Vagina (tissue), 2 donors: ENCODE results near the gene EXOC6B. TPM values are rescaled to one million over a fixed set of nuclear protein-coding genes. Genes with fewer than 3 reads are reported as not detected.

Source experiments
- DNase-seq, 2 donors: peaks; one replicate each; pipeline ENCODE4 v3.0.0-alpha.2; 2017; ENCODE audit errors: extremely low spot score in 2 of 2
- H3K27ac ChIP-seq: fragments of 200-600 bp; sonication (generic); one replicate; pipeline ENCODE4 v1.5.1; 2019
- H3K27me3 ChIP-seq: fragments of 200-600 bp; sonication (generic); one replicate; pipeline ENCODE4 v1.5.1; 2019
- H3K36me3 ChIP-seq, 2 donors: fragments of 200-600 bp; sonication (generic); one replicate each; pipeline ENCODE4 v1.5.1; 2017 to 2019
- H3K4me1 ChIP-seq: fragments of 200-600 bp; sonication (generic); one replicate; pipeline ENCODE4 v1.5.1; 2019
- H3K4me3 ChIP-seq, 2 donors: fragments of 200-600 bp; sonication (generic); 1 replicate in 1 of 2; 2 replicates in 1 of 2; pipeline ENCODE4 v1.5.1; 2016 to 2019
- H3K9me3 ChIP-seq: fragments of 200-600 bp; sonication (generic); one replicate; pipeline ENCODE4 v1.5.1; 2019
- CTCF ChIP-seq, 3 experiments: fragments of 450-650 bp in 2 of 3; fragments of 200-600 bp in 1 of 3; sonication (generic) in 1 of 3; IDR thresholded peaks; one replicate each; pipeline ENCODE4 v1.5.1; 2017 to 2019; ENCODE audit warnings: antibody characterized with exemption in 3 of 3, mild to moderate bottlenecking in 2 of 3, moderate library complexity in 2 of 3
- POLR2A ChIP-seq, 2 donors: fragments of 450-650 bp; IDR thresholded peaks; one replicate each; pipeline ENCODE4 v1.6.1; 2017; ENCODE audit warnings: antibody characterized with exemption in 2 of 2, mild to moderate bottlenecking in 2 of 2, moderate library complexity in 2 of 2
- POLR2AphosphoS5 ChIP-seq, 2 donors: sonication (generic); formaldehyde crosslinking; IDR thresholded peaks; one replicate each; pipeline ENCODE4 v1.9.0; 2017; ENCODE audit warnings: antibody characterized with exemption in 2 of 2, mild to moderate bottlenecking in 2 of 2, low read depth in 1 of 2; ENCODE audit not compliant: insufficient read depth in 1 of 2
- intact Hi-C: fragments of 100-400 bp; cut with DNase I; formaldehyde crosslinking; loops from one replicate; pipeline ENCODE4 v1.15.1; 2023
- total RNA-seq: library from RNA; depleted of rRNA; stranded (reverse); fragments of >200 nt; gene quantifications from one replicate; pipeline ENCODE4 v1.2.3, GENCODE V29; 2016

EXOC6B gene
- total RNA-seq, 1 donor from 2014 or later: 41.5 TPM

DNA sequence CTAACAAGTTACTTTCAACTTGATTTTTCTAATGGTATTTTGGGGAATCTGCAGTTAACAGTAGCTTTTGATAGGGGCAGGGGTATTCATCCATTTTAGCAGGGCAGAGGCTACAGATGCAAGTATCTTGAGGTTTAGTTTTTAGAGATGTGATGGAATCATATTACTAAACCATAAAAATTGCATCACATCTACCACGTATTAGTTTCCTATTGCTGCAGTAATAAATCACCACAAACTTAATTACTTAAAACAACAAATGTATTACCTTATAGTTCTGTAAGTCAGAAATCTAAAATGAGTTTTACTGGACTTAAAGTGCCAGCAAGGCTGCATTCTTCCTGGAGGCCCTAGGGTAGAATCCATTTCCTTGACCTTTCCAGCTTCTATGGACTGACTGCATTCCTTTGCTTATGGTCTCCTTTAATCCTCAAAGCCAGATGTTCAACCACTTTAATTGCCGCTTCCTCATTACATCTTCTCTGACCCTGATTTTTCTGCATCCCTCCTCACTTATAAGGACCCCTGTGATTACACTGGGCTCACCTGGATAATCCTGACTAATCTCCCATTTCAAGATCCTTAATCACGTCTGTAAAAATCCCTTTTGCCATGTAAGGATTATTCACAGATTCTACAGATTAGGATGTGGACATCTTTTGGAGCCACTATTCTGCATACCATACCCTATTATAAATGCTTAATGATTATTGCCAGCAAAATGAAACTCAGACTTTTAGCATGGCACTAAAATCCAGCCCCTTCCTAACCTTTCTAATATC is 21.9 kb upstream of the EXOC6B start:
- intact Hi-C loops: no loop called here
- Histone ChIP-seq H3K36me3 (no peaks in the 10 kb centered on the region), H3K4me3 (no peak overlapping the region), H3K4me1 (no peaks in the 10 kb centered on the region), H3K27ac (no peak overlapping the region), H3K27me3 (no peaks in the 10 kb centered on the region), H3K9me3 (no peaks in the 10 kb centered on the region)
- TF ChIP-seq POLR2A (IDR thresholded peaks at IDR 0.05): no peak
- TF ChIP-seq CTCF (IDR thresholded peaks at IDR 0.05): no peak
- TF ChIP-seq POLR2AphosphoS5 (IDR thresholded peaks at IDR 0.05; ENCODE audit: insufficient read depth in 1 of 2, low read depth in 1 of 2): no peak
- DNase-seq: no peak

- no peaks in the 10 kb centered on the region for H3K27me3 ChIP-seq
- no peak for DNase-seq
- TF ChIP-seq POLR2AphosphoS5 (IDR thresholded peaks at IDR 0.05; ENCODE audit: insufficient read depth in 1 of 2, low read depth in 1 of 2): no peak
- no peak for TF ChIP-seq POLR2A (IDR thresholded peaks at IDR 0.05)
- no peak for TF ChIP-seq CTCF (IDR thresholded peaks at IDR 0.05)
Observed at GRCh38 chr2:72846171-72847095, 20.6 kb upstream of the EXOC6B start.

GRCh38 chr2:72843301-72843700 is 17.5 kb upstream of the EXOC6B start:
- no peaks in the 10 kb centered on the region for H3K36me3 ChIP-seq
- no peak overlapping the region for H3K4me3 ChIP-seq
- no peak for DNase-seq
- TF ChIP-seq CTCF (IDR thresholded peaks at IDR 0.05) (no peak), POLR2AphosphoS5 (IDR thresholded peaks at IDR 0.05; ENCODE audit: insufficient read depth in 1 of 2, low read depth in 1 of 2) (no peak), POLR2A (IDR thresholded peaks at IDR 0.05) (no peak)
- no peaks in the 10 kb centered on the region for H3K9me3 ChIP-seq
- H3K4me1 ChIP-seq: no peaks in the 10 kb centered on the region
- no peak overlapping the region for H3K27ac ChIP-seq
- intact Hi-C loops: no loop called here
- no peaks in the 10 kb centered on the region for H3K27me3 ChIP-seq

More at GRCh38 chr2:72846171-72847095, 20.6 kb upstream of the EXOC6B start:
- Histone ChIP-seq H3K27ac (no peak overlapping the region), H3K4me3 (no peak overlapping the region), H3K9me3 (no peaks in the 10 kb centered on the region), H3K4me1 (no peaks in the 10 kb centered on the region), H3K36me3 (no peaks in the 10 kb centered on the region)
- intact Hi-C loops: no loop called here

DNA sequence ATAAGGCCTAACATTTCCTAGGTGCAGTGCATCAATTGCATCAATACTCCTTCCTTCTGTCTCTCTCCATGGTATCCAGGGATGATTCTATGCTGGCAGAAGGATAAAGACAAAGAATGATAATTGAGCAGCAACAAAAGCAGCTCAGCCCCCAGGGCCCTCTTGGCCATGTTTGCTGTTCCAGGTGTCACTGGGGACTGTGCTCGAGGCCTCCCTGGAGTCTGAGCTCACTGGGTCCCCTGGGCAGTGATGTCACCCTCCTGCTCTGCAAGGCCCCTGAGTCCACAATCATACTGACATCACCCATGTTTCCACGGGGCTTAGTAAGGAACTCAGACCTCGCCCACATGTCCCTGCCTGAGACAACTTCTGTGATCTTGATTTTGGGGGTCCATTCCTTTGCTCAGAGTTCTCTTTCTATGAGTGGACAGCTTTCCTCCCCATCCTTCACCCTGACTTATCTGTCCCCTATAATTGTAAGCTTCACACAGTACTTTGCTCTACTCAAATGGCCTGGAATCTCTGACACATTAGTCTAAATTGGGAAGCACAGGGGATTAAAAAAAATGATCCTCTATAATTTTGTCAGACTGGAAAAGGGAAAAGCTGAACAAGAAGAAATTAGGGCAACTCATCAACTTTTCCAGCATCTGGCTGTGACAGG is 15.8 kb upstream of the EXOC6B start:
- no peak overlapping the region for H3K27ac ChIP-seq
- no peaks in the 10 kb centered on the region for H3K27me3 ChIP-seq
- no peaks in the 10 kb centered on the region for H3K9me3 ChIP-seq
- H3K36me3 ChIP-seq: no peaks in the 10 kb centered on the region
- intact Hi-C loops: no loop called here
- DNase-seq: no peak
- no peak overlapping the region for H3K4me3 ChIP-seq
- H3K4me1 ChIP-seq: no peaks in the 10 kb centered on the region
- TF ChIP-seq CTCF (IDR thresholded peaks at IDR 0.05) (no peak), POLR2AphosphoS5 (IDR thresholded peaks at IDR 0.05; ENCODE audit: insufficient read depth in 1 of 2, low read depth in 1 of 2) (no peak), POLR2A (IDR thresholded peaks at IDR 0.05) (no peak)
